IPS-20b (cell line): ENCODE measurements around the gene ABR.

ENCODE experiments used
- H3K27ac ChIP-seq: one replicate; pipeline ENCODE4 v1.5.1; 2013; ENCODE audit warnings: low read length
- H3K27me3 ChIP-seq: 2 replicates; pipeline ENCODE4 v1.6.1; 2013; ENCODE audit warnings: mild to moderate bottlenecking, low read length, inconsistent platforms; ENCODE audit not compliant: insufficient read depth
- H3K36me3 ChIP-seq: 2 replicates; pipeline ENCODE4 v1.6.1; 2013; ENCODE audit warnings: low read depth, mild to moderate bottlenecking, inconsistent platforms, low read length, moderate library complexity; ENCODE audit not compliant: insufficient read depth
- H3K4me1 ChIP-seq: 2 replicates; pipeline ENCODE4 v1.6.1; 2013; ENCODE audit warnings: mild to moderate bottlenecking, control low read depth, inconsistent platforms, low read length, moderate library complexity; ENCODE audit not compliant: insufficient read depth
- H3K4me3 ChIP-seq: 2 replicates; pipeline ENCODE4 v1.5.1; 2013; ENCODE audit warnings: mild to moderate bottlenecking, low read length, inconsistent platforms
- H3K9ac ChIP-seq: 2 replicates; pipeline ENCODE4 v1.6.1; 2013; ENCODE audit warnings: low read depth, mild to moderate bottlenecking, inconsistent platforms, low read length, moderate library complexity
- H3K9me3 ChIP-seq: 2 replicates; pipeline ENCODE4 v1.6.1; 2013; ENCODE audit warnings: mild to moderate bottlenecking, low read depth, low read length, inconsistent platforms; ENCODE audit not compliant: insufficient read depth

ABR gene

GRCh38 chr17:1094591-1094990 lies 85.2 kb downstream of the ABR start:
- H3K9me3 ChIP-seq: no peaks in the 10 kb centered on the region
- no peak overlapping the region for H3K4me3 ChIP-seq
- no peak overlapping the region for H3K27ac ChIP-seq
- no peaks in the 10 kb centered on the region for H3K27me3 ChIP-seq
- no peaks in the 10 kb centered on the region for H3K4me1 ChIP-seq
- H3K9ac ChIP-seq: no peak overlapping the region
- H3K36me3 ChIP-seq: no peaks in the 10 kb centered on the region

DNA sequence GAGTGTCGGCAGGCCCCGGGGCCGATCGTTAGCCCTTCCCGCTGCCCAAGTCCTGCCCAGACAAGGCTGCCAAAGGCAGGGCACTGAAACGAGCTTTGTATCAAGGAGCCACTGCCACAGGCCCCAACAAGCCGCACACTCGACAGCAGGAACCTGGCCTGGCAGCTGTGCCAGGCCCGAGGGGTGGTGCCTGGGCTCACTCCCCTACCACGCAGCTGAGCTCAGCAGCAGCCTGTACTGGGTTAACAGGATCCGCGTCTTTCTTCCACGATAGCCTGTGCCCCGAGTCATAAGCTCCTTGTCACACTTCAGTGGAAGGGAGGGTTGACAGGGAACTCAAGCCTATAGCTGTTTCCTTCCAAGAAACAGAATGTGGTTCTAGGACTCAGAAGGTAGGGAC lies 87.9 kb downstream of the ABR start:
- Histone ChIP-seq H3K4me3 (no peak overlapping the region), H3K36me3 (no peaks in the 10 kb centered on the region), H3K9ac (no peak overlapping the region), H3K27ac (no peak overlapping the region), H3K27me3 (no peaks in the 10 kb centered on the region), H3K9me3 (no peaks in the 10 kb centered on the region), H3K4me1 (no peaks in the 10 kb centered on the region)

GRCh38 chr17:1091190-1091534 lies 88.6 kb downstream of the ABR start:
- no peak overlapping the region for H3K4me3 ChIP-seq
- H3K27me3 ChIP-seq: no peaks in the 10 kb centered on the region
- no peak overlapping the region for H3K27ac ChIP-seq
- H3K9me3 ChIP-seq: no peaks in the 10 kb centered on the region
- H3K9ac ChIP-seq: no peak overlapping the region
- H3K4me1 ChIP-seq: no peaks in the 10 kb centered on the region
- H3K36me3 ChIP-seq: no peaks in the 10 kb centered on the region

- H3K27me3 ChIP-seq: no peaks in the 10 kb centered on the region
- no peak overlapping the region for H3K9ac ChIP-seq
- H3K4me1 ChIP-seq: no peaks in the 10 kb centered on the region
- H3K4me3 ChIP-seq: no peak overlapping the region
- H3K27ac ChIP-seq: no peak overlapping the region
- H3K9me3 ChIP-seq: no peaks in the 10 kb centered on the region
- no peaks in the 10 kb centered on the region for H3K36me3 ChIP-seq
Measured at GRCh38 chr17:1090465-1091189, 89.2 kb downstream of the ABR start.

DNA sequence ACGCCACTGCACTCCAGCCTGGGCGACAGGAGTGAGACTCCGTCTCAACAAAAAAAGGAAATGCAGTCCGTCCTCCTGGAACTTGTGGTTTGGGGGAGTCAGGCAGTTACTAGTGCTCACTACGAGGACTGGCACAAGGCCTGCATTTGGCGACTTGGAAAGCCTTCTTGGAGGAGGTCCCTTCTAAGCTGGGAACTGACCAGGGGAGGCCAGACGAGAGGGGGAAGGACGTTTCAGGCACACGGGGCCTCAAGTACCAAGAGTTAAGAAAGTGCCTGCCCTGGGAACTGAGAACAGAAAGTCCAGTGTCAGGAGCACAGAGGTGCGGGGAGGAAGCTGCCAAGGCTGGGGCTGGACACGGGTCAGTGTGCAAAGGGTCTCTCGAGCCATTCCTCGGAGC lies 89.9 kb downstream of the ABR start:
- Histone ChIP-seq H3K9me3 (no peaks in the 10 kb centered on the region), H3K36me3 (no peaks in the 10 kb centered on the region), H3K9ac (no peak overlapping the region), H3K27me3 (no peaks in the 10 kb centered on the region), H3K27ac (no peak overlapping the region), H3K4me3 (no peak overlapping the region), H3K4me1 (no peaks in the 10 kb centered on the region)

- no peak overlapping the region for H3K27ac ChIP-seq
- no peak overlapping the region for H3K4me3 ChIP-seq
- H3K36me3 ChIP-seq: no peaks in the 10 kb centered on the region
Measured at GRCh38 chr17:1087381-1088241, 92.2 kb downstream of the ABR start.

GRCh38 chr17:1083451-1084187 lies 96.2 kb downstream of the ABR start:
- Histone ChIP-seq H3K27me3 (peaks cover 7% of the 10 kb centered on the region), H3K4me1 (peaks cover 3% of the 10 kb centered on the region), H3K9me3 (no peaks in the 10 kb centered on the region), H3K4me3 (no peak overlapping the region), H3K9ac (no peak overlapping the region), H3K36me3 (no peaks in the 10 kb centered on the region), H3K27ac (no peak overlapping the region)

More at GRCh38 chr17:1087381-1088241, 92.2 kb downstream of the ABR start:
- Histone ChIP-seq H3K9ac (no peak overlapping the region), H3K27me3 (no peaks in the 10 kb centered on the region), H3K9me3 (no peaks in the 10 kb centered on the region), H3K4me1 (no peaks in the 10 kb centered on the region)

DNA sequence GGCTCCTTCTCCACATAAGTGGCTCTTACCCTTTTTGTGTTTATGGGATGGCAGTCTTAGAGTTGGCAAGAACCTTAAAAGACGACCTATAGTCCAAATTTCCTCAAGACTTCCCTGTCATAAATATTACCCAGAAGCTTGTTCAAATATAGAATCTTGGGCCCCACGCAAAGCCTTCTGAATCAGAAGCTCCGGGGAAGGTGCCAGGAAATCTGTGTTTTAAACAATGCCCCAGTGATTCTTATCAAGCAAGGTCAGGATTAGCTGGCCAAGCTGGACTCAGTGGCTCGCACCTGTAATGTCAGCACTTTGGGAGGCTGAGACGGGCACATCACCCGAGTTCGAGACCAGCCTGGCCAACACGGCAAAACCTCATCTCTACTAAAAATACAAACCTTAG lies 97.2 kb downstream of the ABR start:
- Histone ChIP-seq H3K4me3 (no peak overlapping the region), H3K9ac (no peak overlapping the region), H3K9me3 (no peaks in the 10 kb centered on the region), H3K27ac (no peak overlapping the region), H3K36me3 (no peaks in the 10 kb centered on the region), H3K27me3 (peaks cover 14% of the 10 kb centered on the region), H3K4me1 (peaks cover 3% of the 10 kb centered on the region)

DNA sequence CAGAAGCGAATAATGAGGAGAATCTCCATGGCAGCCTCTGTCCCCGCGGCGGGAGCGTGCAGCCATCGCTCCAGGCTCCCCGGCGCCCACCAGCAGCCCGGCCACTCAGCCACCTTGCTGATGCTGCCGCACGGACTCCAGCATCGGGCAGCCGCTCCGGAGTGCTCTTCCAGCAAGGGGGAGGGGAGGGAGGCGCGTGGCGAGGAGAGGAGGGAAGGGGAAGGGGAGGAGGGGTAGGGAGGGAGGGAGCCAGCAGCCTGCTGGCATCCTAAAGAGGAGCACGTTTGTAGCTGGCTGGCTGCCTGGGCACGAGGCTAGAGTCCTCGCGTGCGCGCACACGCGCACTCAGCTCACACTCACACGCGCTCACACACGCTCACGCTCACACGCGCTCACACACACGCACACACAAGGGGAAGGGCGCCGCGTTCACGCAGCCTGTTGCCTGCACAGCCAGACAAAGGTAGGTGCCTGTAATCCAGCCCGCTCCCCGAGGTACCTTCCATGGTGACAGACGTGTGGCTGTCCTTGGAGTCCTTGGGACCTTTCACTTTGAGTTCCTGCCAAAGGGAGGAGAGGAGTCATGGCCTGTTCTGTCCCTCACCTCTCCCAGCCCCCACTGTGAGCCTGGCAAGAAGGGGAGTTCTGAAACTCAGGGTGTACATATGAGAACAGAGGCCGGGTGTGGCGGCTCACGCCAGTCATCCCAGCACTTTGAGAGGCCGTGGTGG lies 100.8 kb downstream of the ABR start:
- Histone ChIP-seq H3K9ac (peak overlapping the region; percentile 29; the same call in 1 of the 2 replicates), H3K27ac (no peak overlapping the region), H3K9me3 (no peaks in the 10 kb centered on the region), H3K27me3 (peaks cover 14% of the 10 kb centered on the region), H3K4me1 (peaks cover 7% of the 10 kb centered on the region), H3K36me3 (no peaks in the 10 kb centered on the region), H3K4me3 (peak overlapping the region; percentile 53; the same call in 1 of the 2 replicates)

GRCh38 chr17:1077986-1078711 lies 101.6 kb downstream of the ABR start:
- Histone ChIP-seq H3K9me3 (no peaks in the 10 kb centered on the region), H3K36me3 (no peaks in the 10 kb centered on the region), H3K27me3 (peaks cover 14% of the 10 kb centered on the region), H3K4me3 (peak overlapping the region; percentile 53; the same call in 1 of the 2 replicates), H3K27ac (no peak overlapping the region), H3K4me1 (peaks cover 7% of the 10 kb centered on the region), H3K9ac (peak overlapping the region; percentile 29; the same call in 1 of the 2 replicates)
